SJSA1 (cell line): ENCODE data around the gene CC2D2B. TPM values are rescaled to one million over a fixed set of nuclear protein-coding genes. Genes with fewer than 3 reads are reported as not detected.

Source experiments
- DNase-seq, 2 experiments: peaks; one replicate each; pipeline ENCODE4 v3.0.0-alpha.2; 2015 to 2020; ENCODE audit warnings: low spot score in 2 of 2, low read depth in 1 of 2
- H3K27ac ChIP-seq: fragments of 250-450 bp; sonication (Bioruptor Pico); 2 replicates; pipeline ENCODE4 v1.5.1; 2020; ENCODE audit warnings: mild to moderate bottlenecking, moderate library complexity
- H3K27me3 ChIP-seq: fragments of 250-450 bp; sonication (Bioruptor Pico); replicated peaks from 2 replicates; pipeline ENCODE4 v1.5.1; 2020; ENCODE audit warnings: mild to moderate bottlenecking, moderate library complexity
- H3K36me3 ChIP-seq: fragments of 250-450 bp; sonication (Bioruptor Pico); 2 replicates; pipeline ENCODE4 v1.5.1; 2020; ENCODE audit warnings: mild to moderate bottlenecking
- H3K4me1 ChIP-seq: fragments of 250-450 bp; sonication (Bioruptor Pico); replicated peaks from 2 replicates; pipeline ENCODE4 v1.6.1; 2021; ENCODE audit warnings: mild to moderate bottlenecking
- H3K4me3 ChIP-seq: fragments of 250-450 bp; sonication (Bioruptor Pico); 2 replicates; pipeline ENCODE4 v1.5.1; 2020; ENCODE audit warnings: mild to moderate bottlenecking
- H3K9me3 ChIP-seq: fragments of 250-450 bp; sonication (Bioruptor Pico); replicated peaks from 2 replicates; pipeline ENCODE4 v1.5.1; 2020; ENCODE audit warnings: mild to moderate bottlenecking
- total RNA-seq: library from RNA; depleted of rRNA; stranded (reverse); fragments of >200 nt; shearing (Covaris generic); gene quantifications from 2 replicates; pipeline ENCODE4 v1.2.3, GENCODE V29; 2014; rRNA removed

Gene CC2D2B
- total RNA-seq, 1 experiment from 2014 or later, result 0.08 TPM

DNA sequence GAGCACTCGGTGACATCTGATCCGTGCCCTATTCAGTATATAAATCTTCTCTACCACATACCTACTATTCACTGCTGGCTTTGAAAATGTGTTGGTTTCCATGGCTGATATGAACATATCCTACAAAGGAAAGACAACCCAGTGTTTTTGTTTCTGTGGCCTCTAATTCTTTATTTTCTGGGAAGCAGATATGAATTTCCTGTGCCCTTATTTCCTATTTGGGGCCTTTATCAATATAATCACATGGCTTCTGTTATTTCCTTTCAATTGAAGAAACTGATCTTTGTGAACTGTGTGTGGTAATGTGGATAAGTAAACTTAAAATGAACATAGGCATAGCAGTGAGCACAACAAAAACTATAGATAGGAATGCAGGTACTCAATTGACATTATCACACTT lies 146.2 kb downstream of the CC2D2B start:
- no peak overlapping the region for H3K4me3 ChIP-seq
- no peak for DNase-seq
- no peak overlapping the region for H3K27ac ChIP-seq
- peaks cover 18% of the 10 kb centered on the region for H3K36me3 ChIP-seq
- no peaks in the 10 kb centered on the region for H3K4me1 ChIP-seq
- H3K27me3 ChIP-seq, result no peaks in the 10 kb centered on the region
- H3K9me3 ChIP-seq, result no peaks in the 10 kb centered on the region

DNA sequence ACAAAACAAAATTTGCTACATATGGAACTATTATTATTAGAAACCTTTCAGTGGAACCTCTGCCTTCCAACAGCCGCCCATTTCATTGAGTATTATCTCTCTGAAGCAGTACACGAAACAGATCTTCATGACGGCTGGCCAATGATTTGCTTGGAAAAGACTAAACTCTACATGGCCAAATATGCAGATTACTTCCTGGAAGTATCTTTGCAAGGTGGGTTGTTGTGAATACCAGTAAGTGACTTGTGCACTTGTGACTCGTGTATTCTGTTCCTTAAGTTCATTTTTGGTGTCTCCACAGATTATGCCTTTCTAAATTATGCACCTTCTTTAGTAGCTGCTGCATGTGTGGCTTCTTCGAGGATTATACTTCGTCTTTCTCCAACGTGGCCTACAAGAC lies 149.0 kb downstream of the CC2D2B start:
- H3K4me1 ChIP-seq, result no peaks in the 10 kb centered on the region
- H3K36me3 ChIP-seq, result peaks cover 21% of the 10 kb centered on the region
- DNase-seq, result no peak
- H3K4me3 ChIP-seq, result no peak overlapping the region
- H3K9me3 ChIP-seq, result no peaks in the 10 kb centered on the region
- H3K27me3 ChIP-seq, result no peaks in the 10 kb centered on the region
- no peak overlapping the region for H3K27ac ChIP-seq

DNA sequence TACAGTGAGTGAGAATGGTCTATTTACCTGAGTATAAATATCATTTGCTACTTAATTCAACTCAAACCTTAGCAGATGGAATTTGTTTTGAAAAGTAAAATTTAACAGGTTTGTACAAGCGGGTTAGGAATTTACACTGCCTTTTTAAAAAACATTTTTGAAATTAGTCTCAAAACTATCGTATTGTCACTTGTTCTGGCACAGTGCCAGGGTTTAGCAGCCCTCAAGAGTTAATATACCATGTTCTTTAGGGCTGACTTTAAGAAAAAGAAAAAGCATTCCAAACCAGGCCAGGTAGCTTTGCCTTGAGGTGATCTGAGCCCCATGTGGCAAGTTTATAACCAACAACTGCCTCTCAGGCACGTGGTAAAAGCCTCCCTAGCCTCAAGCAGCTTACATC lies 153.5 kb downstream of the CC2D2B start:
- peaks cover 21% of the 10 kb centered on the region for H3K36me3 ChIP-seq
- no peak overlapping the region for H3K4me3 ChIP-seq
- no peaks in the 10 kb centered on the region for H3K4me1 ChIP-seq
- H3K27ac ChIP-seq, result no peak overlapping the region
- no peaks in the 10 kb centered on the region for H3K9me3 ChIP-seq
- H3K27me3 ChIP-seq, result no peaks in the 10 kb centered on the region
- no peak for DNase-seq

DNA sequence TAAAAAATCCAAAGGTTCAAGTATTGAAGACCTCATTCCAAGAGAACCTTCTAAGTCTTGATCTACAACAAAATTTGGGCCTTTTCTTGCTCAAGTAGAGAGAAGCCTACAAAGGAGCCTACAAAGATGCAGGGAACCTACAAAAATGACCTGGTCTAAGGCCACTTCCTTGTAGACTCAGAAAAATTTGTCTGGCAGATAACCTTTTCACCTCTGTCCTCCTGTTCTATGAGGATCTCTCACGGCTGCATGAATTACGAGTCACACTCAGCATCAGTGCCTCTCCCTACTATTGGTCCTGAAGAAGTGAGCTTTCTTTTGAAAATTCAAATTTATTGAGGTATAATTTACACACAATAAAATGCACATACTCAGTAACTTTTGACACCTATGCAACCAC lies 164.9 kb downstream of the CC2D2B start:
- Histone ChIP-seq H3K27ac (no peak overlapping the region), H3K27me3 (no peaks in the 10 kb centered on the region), H3K9me3 (no peaks in the 10 kb centered on the region), H3K4me3 (no peak overlapping the region), H3K4me1 (no peaks in the 10 kb centered on the region), H3K36me3 (no peaks in the 10 kb centered on the region)
- DNase-seq, result no peak

DNA sequence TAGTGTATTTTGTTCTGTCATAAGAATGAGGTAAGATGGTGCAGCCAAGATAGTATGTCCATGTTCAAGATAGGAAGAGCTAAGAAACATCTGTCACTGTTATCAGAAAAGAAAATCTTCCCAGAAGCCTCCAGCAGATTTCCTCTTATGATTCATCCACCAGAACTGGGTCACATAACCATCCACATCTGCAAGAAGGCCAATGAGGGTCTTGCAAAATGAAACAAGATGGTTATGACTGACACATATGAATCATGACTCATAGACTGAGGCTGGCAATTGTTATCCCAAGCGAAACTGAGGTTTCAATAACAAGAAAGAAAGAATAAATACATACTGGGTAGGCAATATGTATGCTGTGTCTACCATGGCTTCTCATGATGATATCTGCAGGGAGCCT lies 165.9 kb downstream of the CC2D2B start:
- Histone ChIP-seq H3K36me3 (no peaks in the 10 kb centered on the region), H3K27ac (no peak overlapping the region), H3K27me3 (no peaks in the 10 kb centered on the region), H3K4me1 (no peaks in the 10 kb centered on the region), H3K9me3 (no peaks in the 10 kb centered on the region), H3K4me3 (no peak overlapping the region)
- no peak for DNase-seq

DNA sequence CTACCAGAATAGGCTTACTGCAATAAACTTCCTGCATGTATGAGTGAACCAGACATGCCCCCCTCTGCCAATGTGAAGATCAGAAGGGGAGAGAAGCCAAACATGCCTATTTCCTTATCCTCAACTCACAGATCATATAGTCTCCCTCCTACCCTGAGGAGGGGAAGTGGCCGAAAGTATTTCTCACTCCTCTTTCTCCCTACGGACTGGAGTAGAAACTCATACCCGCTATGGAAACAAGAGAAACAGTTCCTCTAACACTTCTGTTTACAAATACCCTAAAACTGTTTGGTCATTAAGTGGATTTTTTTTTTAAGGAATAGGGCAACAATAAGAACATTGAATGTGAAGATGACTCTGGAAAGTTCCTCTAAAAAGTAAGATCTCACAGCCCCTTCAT lies 167.0 kb downstream of the CC2D2B start:
- Histone ChIP-seq H3K36me3 (no peaks in the 10 kb centered on the region), H3K27me3 (no peaks in the 10 kb centered on the region), H3K4me3 (no peak overlapping the region), H3K27ac (no peak overlapping the region), H3K4me1 (no peaks in the 10 kb centered on the region), H3K9me3 (no peaks in the 10 kb centered on the region)
- no peak for DNase-seq

DNA sequence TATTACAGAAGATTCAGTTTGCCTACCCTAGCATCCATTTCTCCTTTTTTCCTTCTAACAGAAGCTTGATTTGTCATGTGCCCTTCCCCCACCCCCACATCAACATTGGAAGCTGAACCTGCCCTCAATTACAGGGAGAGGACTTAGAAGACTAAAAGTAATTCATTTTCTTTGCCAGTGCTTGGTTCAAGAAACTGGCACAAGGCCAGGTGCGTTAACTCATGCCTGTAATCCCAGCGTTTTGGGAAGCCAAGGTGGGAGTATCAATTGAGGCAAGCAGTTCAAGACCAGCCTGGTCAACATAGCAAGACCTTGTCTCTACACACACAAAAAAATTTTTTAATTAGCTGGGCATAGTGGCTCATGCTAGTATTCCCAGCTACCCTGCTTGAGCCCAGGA lies 168.2 kb downstream of the CC2D2B start:
- Histone ChIP-seq H3K27ac (no peak overlapping the region), H3K27me3 (no peaks in the 10 kb centered on the region), H3K4me1 (0 out of 2 replicates have a peak, but pooled peaks cover 6% of the 10 kb centered on the region), H3K9me3 (no peaks in the 10 kb centered on the region), H3K4me3 (no peak overlapping the region), H3K36me3 (no peaks in the 10 kb centered on the region)
- DNase-seq, result no peak

DNA sequence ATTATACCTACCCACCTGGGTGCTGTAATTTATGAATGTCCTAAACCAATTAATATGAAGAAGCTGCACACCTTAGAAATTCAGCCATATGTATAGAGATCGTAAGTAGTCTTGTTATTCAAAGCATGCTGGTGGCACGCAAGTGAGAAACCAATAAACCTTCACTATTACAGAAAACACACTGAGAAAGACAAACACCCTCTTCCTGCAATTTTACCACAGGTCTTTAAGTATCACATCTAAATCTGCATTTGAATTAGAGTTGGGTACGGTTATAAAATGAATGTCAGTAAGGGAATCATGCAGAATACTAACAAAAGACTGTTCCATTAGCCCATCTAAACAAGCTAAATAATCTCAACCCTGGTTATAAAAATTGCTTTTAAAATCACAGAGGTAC lies 169.4 kb downstream of the CC2D2B start:
- Histone ChIP-seq H3K27ac (no peak overlapping the region), H3K27me3 (no peaks in the 10 kb centered on the region), H3K4me3 (no peak overlapping the region), H3K9me3 (0 out of 2 replicates have a peak, but pooled peaks cover 2% of the 10 kb centered on the region), H3K36me3 (no peaks in the 10 kb centered on the region; the same call in 1 of the 2 replicates), H3K4me1 (0 out of 2 replicates have a peak, but pooled peaks cover 6% of the 10 kb centered on the region)
- no peak for DNase-seq

DNA sequence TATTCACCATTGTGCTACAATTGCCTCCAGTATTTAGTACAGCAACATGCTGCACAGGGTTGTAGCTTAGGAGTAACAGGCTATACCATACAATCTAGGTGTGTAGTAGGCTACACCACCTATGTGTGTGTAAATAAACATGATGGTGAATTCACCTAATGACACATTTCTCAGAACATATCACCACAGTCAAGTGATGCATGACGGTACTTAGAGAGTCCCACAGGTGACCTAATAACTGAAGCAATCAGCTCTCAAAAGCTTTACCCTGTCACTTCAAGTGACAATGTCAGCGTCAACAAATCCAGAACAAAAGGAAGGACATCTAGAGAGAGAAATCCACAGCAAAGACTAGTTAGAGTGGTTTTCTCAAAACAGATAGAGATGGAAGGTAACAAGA lies 174.4 kb downstream of the CC2D2B start:
- Histone ChIP-seq H3K36me3 (no peaks in the 10 kb centered on the region; the same call in 1 of the 2 replicates), H3K27ac (no peak overlapping the region), H3K27me3 (no peaks in the 10 kb centered on the region), H3K9me3 (0 out of 2 replicates have a peak, but pooled peaks cover 2% of the 10 kb centered on the region), H3K4me3 (no peak overlapping the region), H3K4me1 (0 out of 2 replicates have a peak, but pooled peaks cover 6% of the 10 kb centered on the region)
- DNase-seq, result no peak

Other genes starting within 250 kb of the CC2D2B start
- 29.0 and 34.2 TPM in 2 replicates for gene TCTN3, start 214.0 kb upstream of the CC2D2B start, total RNA-seq
- gene ENTPD1, start 151.8 kb upstream of the CC2D2B start, total RNA-seq, result not detected in 2 replicates
- gene CCNJ, start 135.6 kb downstream of the CC2D2B start, total RNA-seq, result 0.22 and 2.2 TPM in 2 replicates
- gene ZNF518A, start 222.3 kb downstream of the CC2D2B start, total RNA-seq, result 3.1 and 8.0 TPM in 2 replicates